Gastroesophageal sphincter (tissue), 3 donors: ENCODE measurements around the gene UBE2O.

ENCODE experiments used
- CTCF ChIP-seq, 4 experiments: fragments of 200-600 bp in 2 of 4; fragments of 450-650 bp in 2 of 4; sonication (generic) in 1 of 4; IDR thresholded peaks; one replicate each; pipeline ENCODE4 v1.5.1; 2017 to 2019; ENCODE audit warnings: antibody characterized with exemption in 4 of 4, mild to moderate bottlenecking in 2 of 4, moderate library complexity in 2 of 4
- EP300 ChIP-seq: sonication (generic); formaldehyde crosslinking; IDR thresholded peaks from one replicate; pipeline ENCODE4 v1.6.1; 2017; ENCODE audit warnings: antibody characterized with exemption, mild to moderate bottlenecking

GRCh38 chr17:76440751-76441362, 12.1 kb downstream of the UBE2O start:
- TF ChIP-seq EP300 (no peak), CTCF (IDR thresholded peaks at IDR 0.05) (no peak)
